GM21529 (cell line): ENCODE results near the gene HOXD9.

Source experiments
- ATAC-seq: cut with Tn5 transposase; IDR thresholded peaks from one replicate; pipeline ENCODE4 v1.9.1; 2021; ENCODE audit not compliant: unreplicated experiment

HOXD9 gene

GRCh38 chr2:176085861-176086771, 36.4 kb upstream of the HOXD9 start:
- ATAC-seq, result no peak

GRCh38 chr2:176087330-176088047, 35.0 kb upstream of the HOXD9 start:
- ATAC-seq, result no peak

DNA sequence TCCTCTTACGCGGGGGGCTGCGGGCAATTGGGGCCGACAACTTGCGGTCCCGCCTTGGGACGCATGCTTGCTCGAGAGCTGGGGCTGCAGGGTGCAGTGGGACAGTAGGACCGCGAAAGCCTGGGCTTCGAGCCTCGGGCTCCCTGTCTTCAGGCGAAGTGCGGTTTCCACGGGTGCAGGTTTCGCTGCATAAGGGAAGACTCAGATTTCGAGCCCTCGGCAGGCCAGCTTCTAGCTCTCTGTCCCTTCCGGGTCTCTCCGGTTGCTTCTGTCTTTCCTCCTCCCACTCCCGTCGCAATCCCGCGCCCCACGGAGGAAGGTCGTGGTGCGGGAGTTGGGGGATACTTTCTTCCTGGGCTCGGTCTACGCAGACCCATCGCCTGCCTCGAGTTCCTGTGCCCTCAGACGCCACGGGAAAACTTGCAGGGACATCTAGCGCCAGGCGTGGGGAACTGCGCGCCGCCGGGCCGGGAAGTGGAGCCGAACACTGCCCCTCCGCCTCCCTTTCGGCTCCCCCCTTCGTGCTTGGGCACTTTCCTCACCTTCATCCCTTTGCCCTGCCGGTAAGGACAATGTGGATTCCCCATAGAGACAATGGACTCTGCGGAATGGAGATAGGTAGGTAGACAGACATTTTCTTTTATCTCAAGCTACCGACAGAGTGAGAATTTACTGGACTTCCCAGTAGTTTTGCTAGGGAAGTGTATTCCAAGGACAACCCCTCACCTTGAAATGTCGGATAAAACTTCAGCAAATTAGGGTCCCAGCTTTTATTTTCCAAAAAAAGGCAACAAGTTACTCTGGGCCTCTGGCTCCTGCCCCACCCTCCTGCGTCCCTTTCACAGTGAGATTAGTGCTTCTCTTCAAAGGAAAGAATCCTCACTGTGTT, 34.2 kb upstream of the HOXD9 start:
- no peak for ATAC-seq

DNA sequence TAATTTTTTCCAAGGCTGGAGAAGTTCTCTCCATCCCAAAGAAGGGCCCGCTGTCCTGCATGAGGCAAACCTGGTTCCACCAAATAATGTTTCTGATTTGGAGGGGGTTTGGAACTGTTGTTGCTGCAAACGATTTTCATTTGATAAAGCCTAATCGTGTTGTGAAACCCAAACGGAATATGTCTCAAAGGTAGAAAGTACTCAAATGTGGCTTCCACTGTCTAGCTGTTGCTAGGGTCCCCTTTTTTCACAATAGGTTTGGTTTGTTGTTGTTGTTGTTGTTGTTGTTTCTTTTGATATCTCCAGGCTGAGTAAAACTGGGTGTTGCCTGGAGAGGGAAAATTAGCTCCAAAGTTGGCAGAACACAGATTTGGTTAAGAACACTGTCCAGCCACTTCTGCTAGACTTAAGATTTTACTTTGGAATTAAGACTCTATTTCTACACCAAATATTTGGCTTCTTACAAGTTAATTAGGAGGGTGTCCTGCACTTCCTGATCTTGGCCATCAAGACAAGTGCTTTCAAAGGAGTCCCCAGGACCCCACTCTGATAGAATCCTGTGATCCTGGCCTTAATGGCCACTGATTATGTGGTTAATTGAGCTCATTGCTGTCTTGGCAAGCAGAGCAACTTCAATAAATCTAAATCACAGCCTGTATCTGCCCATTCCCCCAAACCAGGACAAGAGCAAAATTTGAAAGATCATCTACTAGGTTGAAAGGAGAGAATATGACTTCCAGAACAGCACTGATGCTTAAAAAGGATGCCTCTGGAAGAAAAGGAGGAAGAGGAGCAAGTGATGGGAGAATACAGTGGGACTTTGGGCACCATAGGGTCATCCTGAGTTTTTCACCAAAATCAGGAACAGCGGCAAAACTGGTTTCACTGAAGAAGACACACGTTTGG, 33.3 kb upstream of the HOXD9 start:
- no peak for ATAC-seq

GRCh38 chr2:176089843-176090395, 32.6 kb upstream of the HOXD9 start:
- ATAC-seq, result no peak

DNA sequence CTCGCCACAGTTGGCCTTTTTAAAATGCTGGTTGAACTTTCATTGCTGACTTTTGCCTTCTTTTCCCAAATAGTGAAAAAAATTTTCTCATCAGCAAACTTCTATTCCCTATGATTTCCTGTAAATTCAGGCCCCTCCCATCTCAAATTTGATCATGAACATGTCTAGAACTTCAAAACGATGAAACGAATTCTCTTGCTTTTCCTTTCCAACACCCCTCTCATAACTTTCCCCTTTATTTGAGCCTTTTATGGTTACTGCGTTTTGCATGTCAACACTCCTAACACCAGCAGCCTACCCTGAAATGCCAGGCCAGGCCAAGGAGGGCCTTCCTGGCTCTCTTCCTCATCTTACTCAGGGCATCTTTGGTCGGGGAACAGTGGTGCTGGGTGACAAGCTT, 31.7 kb upstream of the HOXD9 start:
- no peak for ATAC-seq

DNA sequence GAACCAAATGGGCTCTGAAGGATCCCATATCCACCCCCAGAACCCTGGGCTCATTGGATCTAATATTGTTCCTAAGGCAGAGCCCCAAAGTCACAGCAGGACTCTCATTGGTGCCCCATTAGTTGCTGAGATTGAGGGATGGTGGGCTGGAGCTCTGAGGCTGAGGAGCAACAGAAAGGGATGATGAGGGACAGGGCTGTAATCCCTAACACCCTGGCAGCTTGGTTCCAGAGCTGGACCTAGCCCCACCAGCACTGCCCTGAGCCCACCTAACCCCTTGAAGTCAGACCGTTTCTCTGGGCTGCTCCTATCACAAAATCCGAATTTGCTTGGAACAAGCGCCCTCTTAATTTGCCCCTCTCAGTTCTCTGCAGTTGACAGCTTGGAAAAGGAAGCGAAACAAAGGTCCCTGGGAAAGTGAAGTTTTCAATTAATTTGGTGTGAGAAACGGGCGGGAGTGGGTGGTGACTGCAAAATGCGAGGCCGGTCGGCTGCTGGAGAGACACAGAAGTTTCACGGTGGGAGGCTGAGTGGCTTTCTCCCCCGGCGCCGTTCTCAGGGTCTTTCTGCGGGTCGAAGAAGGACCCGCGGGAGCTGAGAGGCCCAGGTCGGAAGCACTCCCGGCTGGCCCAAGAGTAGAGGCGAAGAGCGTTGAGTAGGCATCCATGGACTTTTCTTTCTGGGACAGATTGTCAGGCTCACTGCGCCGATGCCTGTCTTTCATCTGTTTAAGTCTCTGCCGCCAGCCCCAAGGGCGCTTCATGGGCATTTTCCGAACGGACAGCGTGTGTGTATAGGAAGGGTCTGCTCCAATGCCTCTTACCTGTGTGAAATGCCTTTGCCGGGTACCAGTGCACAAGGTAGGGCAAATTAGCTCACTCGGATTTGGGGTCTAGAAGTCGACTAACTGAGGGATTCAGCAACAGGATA, 30.9 kb upstream of the HOXD9 start:
- no peak for ATAC-seq

DNA sequence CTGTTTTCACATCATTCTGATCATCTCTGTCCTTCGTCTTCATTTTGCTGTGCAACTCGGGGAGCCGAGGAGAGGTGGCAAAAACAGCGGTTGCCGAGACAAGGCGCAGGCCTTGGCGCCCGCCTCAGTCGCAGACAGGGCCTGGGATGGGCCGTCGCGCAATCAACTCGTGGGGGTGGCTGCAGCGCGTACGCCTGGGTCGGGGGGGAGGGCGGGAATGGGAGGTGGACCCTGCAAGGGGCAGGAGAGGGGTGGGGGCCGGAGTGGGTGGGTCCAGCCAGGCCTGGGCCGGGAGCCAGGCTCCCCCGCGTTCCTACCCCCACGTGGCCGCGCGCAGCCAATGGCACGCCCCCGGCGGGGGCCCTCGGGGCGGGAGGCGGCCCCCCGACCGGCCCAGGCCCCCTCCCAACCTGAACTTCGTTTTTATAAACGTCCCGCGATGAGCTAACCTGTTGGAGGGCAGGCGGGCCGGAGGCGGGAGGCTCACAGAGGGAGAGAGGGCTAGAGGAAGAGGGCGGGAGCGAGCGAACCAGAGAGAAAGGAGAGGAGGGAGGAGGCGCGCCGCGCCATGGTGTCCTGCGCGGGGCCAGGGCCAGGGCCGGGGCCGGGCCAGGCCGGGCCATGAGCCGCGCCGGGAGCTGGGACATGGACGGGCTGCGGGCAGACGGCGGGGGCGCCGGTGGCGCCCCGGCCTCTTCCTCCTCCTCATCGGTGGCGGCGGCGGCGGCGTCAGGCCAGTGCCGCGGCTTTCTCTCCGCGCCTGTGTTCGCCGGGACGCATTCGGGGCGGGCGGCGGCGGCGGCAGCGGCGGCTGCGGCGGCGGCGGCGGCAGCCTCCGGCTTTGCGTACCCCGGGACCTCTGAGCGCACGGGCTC, 30.0 kb upstream of the HOXD9 start, which contains the start of gene HOXD13:
HOXD13 (plus strand) TSS at position 452 of the 875 bp plus-strand sequence; CDS start at position 622, 170 bp downstream.
- ATAC-seq, result no peak

DNA sequence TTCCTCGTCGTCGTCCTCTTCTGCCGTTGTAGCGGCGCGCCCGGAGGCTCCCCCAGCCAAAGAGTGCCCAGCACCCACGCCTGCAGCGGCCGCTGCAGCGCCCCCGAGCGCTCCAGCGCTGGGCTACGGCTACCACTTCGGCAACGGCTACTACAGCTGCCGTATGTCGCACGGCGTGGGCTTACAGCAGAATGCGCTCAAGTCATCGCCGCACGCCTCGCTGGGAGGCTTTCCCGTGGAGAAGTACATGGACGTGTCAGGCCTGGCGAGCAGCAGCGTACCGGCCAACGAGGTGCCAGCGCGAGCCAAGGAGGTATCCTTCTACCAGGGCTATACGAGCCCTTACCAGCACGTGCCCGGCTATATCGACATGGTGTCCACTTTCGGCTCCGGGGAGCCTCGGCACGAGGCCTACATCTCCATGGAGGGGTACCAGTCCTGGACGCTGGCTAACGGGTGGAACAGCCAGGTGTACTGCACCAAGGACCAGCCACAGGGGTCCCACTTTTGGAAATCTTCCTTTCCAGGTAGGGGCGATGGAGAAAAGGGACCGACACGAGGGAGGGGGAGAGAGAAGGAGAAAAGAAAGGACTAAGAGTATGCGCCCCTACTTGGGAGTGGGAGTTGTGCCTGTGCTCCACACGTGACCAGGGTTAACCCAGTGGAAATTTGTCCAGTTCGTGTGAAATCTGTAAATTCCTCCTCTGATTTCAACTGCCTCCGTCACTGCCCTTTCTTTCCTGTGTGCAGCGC, 29.2 kb upstream of the HOXD9 start:
- ATAC-seq, result no peak

DNA sequence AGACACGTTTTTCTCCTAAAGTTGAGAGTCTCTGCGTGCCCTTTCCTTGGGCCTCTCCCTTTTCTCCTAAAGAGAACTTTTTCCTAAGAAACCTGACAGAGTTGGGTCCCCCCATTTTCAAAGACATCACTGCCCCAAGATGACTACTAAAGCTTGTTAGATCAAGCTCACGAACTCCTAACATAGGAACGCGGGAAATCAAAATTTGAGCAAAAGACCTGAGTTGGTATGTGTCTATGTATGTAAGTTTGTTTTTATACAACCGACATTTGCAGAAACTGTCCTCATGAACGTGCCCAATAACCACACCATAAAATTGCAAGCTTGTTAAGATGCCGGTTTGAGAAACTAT, 28.6 kb upstream of the HOXD9 start:
- ATAC-seq, result no peak

GRCh38 chr2:176094349-176094748, 28.2 kb upstream of the HOXD9 start:
- no peak for ATAC-seq

GRCh38 chr2:176095421-176095820, 27.1 kb upstream of the HOXD9 start:
- ATAC-seq, result no peak

- ATAC-seq, result no peak
Observed at GRCh38 chr2:176096243-176096985, 26.1 kb upstream of the HOXD9 start.

- peak; percentile 92 for ATAC-seq
Observed at GRCh38 chr2:176096986-176097819, 25.3 kb upstream of the HOXD9 start.

GRCh38 chr2:176097820-176098365, 24.6 kb upstream of the HOXD9 start:
- no peak for ATAC-seq
